HepG2 (cell line): ENCODE measurements around the gene NFE2. TPM values are rescaled to one million over a fixed set of nuclear protein-coding genes. Genes with fewer than 3 reads are reported as not detected.
A peak's percentile ranks its signal among the peaks of the same experiment; 100 is the strongest.

Experiments
- ATAC-seq: fragments of 200-7000 bp; cut with Tn5 transposase; 3 replicates; pipeline ENCODE4 v1.9.1; 2020; ENCODE audit warnings: mild to moderate bottlenecking, moderate library complexity
- BruUV-seq: library from RNA; stranded (reverse); fragments of 400-500 nt; replicated peaks from 2 replicates; lab custom pipeline; 2021; lab: Mats Ljungman, UMichigan
- CTCF ChIA-PET: fragments of 300-600 bp; formaldehyde crosslinking; extraction: SDS; loops from one replicate; lab custom pipeline; 2021; ENCODE audit warnings: low total read pairs, inconsistent platforms, low intra/inter-chr PET ratio; lab: Yijun Ruan, JAX
- POLR2A ChIA-PET: fragments of 350-600 bp; sonication (Branson Sonifier 250); formaldehyde crosslinking; loops from one replicate; lab custom pipeline; 2020; ENCODE audit warnings: antibody characterized with exemption, inconsistent platforms; lab: Yijun Ruan, JAX
- DNase-seq: peaks from one replicate; pipeline ENCODE4 v3.0.0-alpha.2; 2015; ENCODE audit warnings: low spot score
- FAIRE-seq: peaks from 3 replicates; lab custom pipeline; 2011; peaks lifted over from hg19 to GRCh38; lab: Jason Lieb, UNC
- H2AFZ ChIP-seq: one replicate; pipeline ENCODE4 v1.6.1; 2011; ENCODE audit warnings: low read length, inconsistent platforms
- H3K27ac ChIP-seq: fragments of 300-600 bp; 3 replicates; pipeline ENCODE4 v1.8.0; 2011; ENCODE audit warnings: mixed run types, mild to moderate bottlenecking, mixed read lengths, low read length, inconsistent platforms; ENCODE audit not compliant: insufficient read depth; ENCODE audit errors: extremely low read length
- H3K27me3 ChIP-seq, 2 experiments: fragments of 200-600 bp in 1 of 2; 2 replicates in 1 of 2; 3 replicates in 1 of 2; pipeline versions ENCODE4 v1.6.0 to v1.8.0; 2011; ENCODE audit warnings: low read length in 2 of 2, mild to moderate bottlenecking in 2 of 2, moderate library complexity in 2 of 2, inconsistent platforms in 1 of 2; ENCODE audit not compliant: insufficient read depth in 2 of 2, control insufficient read depth in 1 of 2
- H3K36me3 ChIP-seq, 2 experiments: fragments of 200-600 bp in 1 of 2; replicated peaks in 1 of 2; 2 replicates in 1 of 2; 3 replicates in 1 of 2; pipeline versions ENCODE4 v1.5.1 to v1.8.0; 2011; ENCODE audit warnings: low read length in 2 of 2, inconsistent platforms in 1 of 2; ENCODE audit not compliant: insufficient read depth in 2 of 2, control insufficient read depth in 1 of 2
- H3K4me1 ChIP-seq: 2 replicates; pipeline ENCODE4 v1.5.1; 2012; ENCODE audit warnings: low read length, inconsistent platforms; ENCODE audit not compliant: insufficient read depth
- H3K4me2 ChIP-seq: 2 replicates; pipeline ENCODE4 v1.6.0; 2011; ENCODE audit warnings: low read depth, low read length, inconsistent platforms
- H3K4me3 ChIP-seq, 3 experiments: fragments of 200-600 bp in 1 of 3; sonication (generic), shearing (Covaris generic) in 1 of 3; replicated peaks in 1 of 3; 2 replicates each; pipeline ENCODE4 v1.5.1; 2011 to 2016; ENCODE audit warnings: low read length in 3 of 3, inconsistent platforms in 2 of 3, low read depth in 2 of 3, mild to moderate bottlenecking in 2 of 3, control low read depth in 1 of 3, mixed read lengths in 1 of 3; ENCODE audit not compliant: insufficient read depth in 1 of 3
- H3K79me2 ChIP-seq: one replicate; pipeline ENCODE4 v1.6.1; 2011; ENCODE audit warnings: low read length, inconsistent platforms; ENCODE audit not compliant: insufficient read depth
- H3K9ac ChIP-seq: 2 replicates; pipeline ENCODE4 v1.6.0; 2011; ENCODE audit warnings: mild to moderate bottlenecking, low read depth, low read length, inconsistent platforms; ENCODE audit not compliant: insufficient read depth
- H3K9me3 ChIP-seq: 2 replicates; pipeline ENCODE4 v1.5.1; 2012; ENCODE audit warnings: mild to moderate bottlenecking, low read length
- H4K20me1 ChIP-seq: 2 replicates; pipeline ENCODE4 v1.6.0; 2011; ENCODE audit warnings: inconsistent platforms, mild to moderate bottlenecking, low read length, moderate library complexity; ENCODE audit not compliant: insufficient read depth
- CHD2 ChIP-seq: IDR thresholded peaks from 2 replicates; pipeline ENCODE4 v1.6.1; 2011; ENCODE audit warnings: low read depth, low read length, improper control_type of control experiment
- ELF3 ChIP-seq: IDR thresholded peaks from 2 replicates; pipeline ENCODE4 v1.6.1; 2016; ENCODE audit warnings: missing genetic modification reagents, missing compliant biosample characterization
- FOXM1 ChIP-seq: sonication (generic); formaldehyde crosslinking; IDR thresholded peaks from 2 replicates; pipeline ENCODE4 v1.5.0; 2020; ENCODE audit warnings: missing genetic modification reagents
- HNRNPLL ChIP-seq: fragments of 200-400 bp; formaldehyde crosslinking; IDR thresholded peaks from 2 replicates; pipeline ENCODE4 v1.6.1; 2017; ENCODE audit warnings: mild to moderate bottlenecking, low read depth, low read length; ENCODE audit not compliant: poor library complexity, severe bottlenecking
- HOXA5 ChIP-seq: sonication (generic); formaldehyde crosslinking; IDR thresholded peaks from 2 replicates; pipeline ENCODE4 v1.4.0; 2020; ENCODE audit warnings: missing genetic modification reagents
- NONO ChIP-seq, 2 experiments: fragments of 450-650 bp in 1 of 2; sonication (generic) in 1 of 2; formaldehyde crosslinking in 1 of 2; IDR thresholded peaks in 1 of 2; conservative IDR thresholded peaks in 1 of 2; 2 replicates each; pipeline versions ENCODE4 v1.6.1 to v1.8.0; 2017 to 2022; ENCODE audit warnings: mild to moderate bottlenecking in 1 of 2, missing genetic modification reagents in 1 of 2, moderate library complexity in 1 of 2
- TGIF2 ChIP-seq: IDR thresholded peaks from 2 replicates; pipeline ENCODE4 v1.6.1; 2016; ENCODE audit warnings: control low read depth, missing compliant biosample characterization
- ZFP1 ChIP-seq: IDR thresholded peaks from 2 replicates; pipeline ENCODE4 v1.6.1; 2016
- ZMAT3 ChIP-seq: sonication (generic); formaldehyde crosslinking; conservative IDR thresholded peaks from 2 replicates; pipeline ENCODE4 v1.7.0; 2021; ENCODE audit warnings: missing genetic modification reagents
- ZNF138 ChIP-seq: sonication (generic); formaldehyde crosslinking; IDR thresholded peaks from 2 replicates; pipeline ENCODE4 v1.5.0; 2020; ENCODE audit warnings: mild to moderate bottlenecking, low read depth, missing genetic modification reagents
- ZNF549 ChIP-seq: sonication (generic); formaldehyde crosslinking; IDR thresholded peaks from 2 replicates; pipeline ENCODE4 v1.5.0; 2020; ENCODE audit warnings: missing genetic modification reagents
- ZNF629 ChIP-seq: sonication (generic); formaldehyde crosslinking; conservative IDR thresholded peaks from 2 replicates; pipeline ENCODE4 v1.5.0; 2020; ENCODE audit warnings: missing genetic modification reagents
- ZNF749 ChIP-seq: sonication (generic); formaldehyde crosslinking; IDR thresholded peaks from 2 replicates; pipeline ENCODE4 v1.8.0; 2022; ENCODE audit warnings: mild to moderate bottlenecking, missing genetic modification reagents, moderate library complexity, borderline replicate concordance
- WGBS: methylation state at CpG from one replicate; pipeline ENCODE4 v1.1.6; 2017; ENCODE audit warnings: low lambda C conversion rate; 5-methylcytosine and 5-hydroxymethylcytosine counted together
- in situ Hi-C: cut with HindIII; loops from 2 replicates; pipeline ENCODE4 v1.10.0; 2017; ENCODE audit warnings: low pct_unique_long_range_greater_than_20kb; ENCODE audit not compliant: extremely low pct_ligation_motif_present
- intact Hi-C: fragments of 100-400 bp; cut with micrococcal nuclease; formaldehyde crosslinking; loops from one replicate; pipeline ENCODE4 v1.10.0; 2022; ENCODE audit not compliant: unreplicated experiment
- polyA plus RNA-seq, 8 experiments: library from polyadenylated mRNA; depleted of rRNA in 3 of 8; stranded (reverse) in 7 of 8; unstranded in 1 of 8; fragments of >200 nt; fragmentation: Illumina TruSeq in 4 of 8; extraction: Trizol in 4 of 8; gene quantifications; 2 replicates each; pipeline versions ENCODE4 v1.2.1 to v1.2.3, GENCODE V29; 2011 to 2016; ENCODE audit warnings: low read depth in 4 of 8, missing spikeins in 1 of 8, mixed read lengths in 1 of 8; ENCODE audit not compliant: insufficient read depth in 1 of 8
- total RNA-seq, 5 experiments: library from RNA; depleted of rRNA; stranded (reverse); fragments of >200 nt; fragmentation: Illumina TruSeq; extraction: Trizol; gene quantifications; 2 replicates each; pipeline ENCODE4 v1.2.3, GENCODE V29; 2016; ENCODE audit warnings: low read depth in 1 of 5
- TF ChIP-seq, protein P1 (sequence below): sonication (generic); formaldehyde crosslinking; IDR thresholded peaks from 2 replicates; pipeline ENCODE4 v1.4.0; 2020; ENCODE audit warnings: missing genetic modification reagents, mild to moderate bottlenecking, borderline replicate concordance
- TF ChIP-seq, protein P2 (sequence below): sonication (generic); formaldehyde crosslinking; IDR thresholded peaks from 2 replicates; pipeline ENCODE4 v1.5.0; 2020; ENCODE audit warnings: mild to moderate bottlenecking, missing genetic modification reagents, borderline replicate concordance

Gene NFE2
- total and polyA plus RNA-seq, 2 of the 13 experiments (the other 11 are each of a cell fraction or from before 2014, with no cell fraction given), result 4.5 to 7.8 TPM

DNA sequence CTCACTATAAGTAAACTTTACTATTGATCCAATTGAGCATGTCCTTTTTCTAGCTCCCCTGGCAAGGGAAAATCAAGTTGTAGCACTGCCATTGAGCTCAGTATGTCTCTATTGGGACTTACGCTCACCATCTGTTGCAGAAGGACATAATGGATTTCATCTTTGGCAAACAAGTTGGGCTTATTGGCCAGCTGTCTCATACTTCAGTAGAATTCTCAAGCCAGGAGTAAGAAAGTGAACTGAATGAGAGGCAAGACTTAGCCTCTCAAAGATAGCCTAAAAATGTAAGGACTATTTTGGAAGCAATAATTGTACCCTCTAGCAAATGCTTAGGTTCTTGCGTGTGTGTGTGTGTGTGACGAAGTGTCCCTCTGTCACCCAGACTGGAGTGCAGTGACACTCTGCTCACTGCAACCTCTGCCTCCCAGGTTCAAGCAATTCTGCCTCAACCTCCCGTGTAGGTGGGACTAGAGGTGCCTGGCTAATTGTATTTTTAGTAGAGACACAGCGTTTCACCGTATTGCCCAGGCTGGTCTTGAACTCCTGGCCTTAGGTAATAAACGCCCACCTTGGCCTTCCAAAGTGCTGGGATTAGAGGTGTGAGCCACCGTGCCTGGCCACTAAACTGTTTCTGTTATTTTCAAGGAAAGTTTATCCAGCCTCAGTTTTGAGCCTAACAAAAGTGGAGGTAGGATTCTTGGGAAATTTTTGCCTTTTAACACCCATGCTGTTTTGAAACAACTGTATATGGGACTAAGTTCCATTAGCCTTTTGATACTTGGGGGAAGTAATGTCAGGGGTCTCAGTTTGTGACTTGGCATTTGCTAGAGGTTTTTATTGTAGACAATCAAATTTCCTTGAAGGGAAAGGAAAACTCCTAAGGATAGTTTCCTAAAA lies 13.3 kb downstream of the NFE2 start:
- Histone ChIP-seq H4K20me1 (peaks cover 58% of the 10 kb centered on the region), H3K4me1 (peaks cover 43% of the 10 kb centered on the region), H3K27me3 (no peaks in the 10 kb centered on the region), H3K27ac (peak overlapping the region; percentile 13), H2AFZ (no peak overlapping the region), H3K79me2 (peaks cover 21% of the 10 kb centered on the region), H3K4me3 (no peak overlapping the region), H3K9me3 (no peaks in the 10 kb centered on the region), H3K4me2 (no peak overlapping the region), H3K9ac (no peak overlapping the region), H3K36me3 (peaks cover 15 to 48% of the 10 kb centered on the region in 2 experiments)
- no peak for ATAC-seq
- POLR2A ChIA-PET, result interaction anchor here (0.8 to 14.6 kb wide), 13 partner anchors 8 to 71 kb away, joined by 3 to 176 read pairs (median 8); partner anchors contain the start of genes CBX5, COPZ1, HNRNPA1 and NFE2
- no TSS peak for BruUV-seq
- no peak for DNase-seq
- 76% methylated on average over 8 of the region's 8 CpGs for WGBS
- FAIRE-seq, result no peak
- intact Hi-C loops, result no loop called here
- CTCF ChIA-PET, result no interaction called here
- in situ Hi-C loops, result no loop called here
- TF ChIP-seq HNRNPLL (no peak), CHD2 (0 out of 2 replicates have a peak, but pooled peaks have one; percentile 13), ZMAT3 (CRISPR knock-in tag) (no peak), NONO (IDR thresholded peaks at IDR 0.05) (no peak), NONO (CRISPR knock-in tag; conservative IDR thresholded peaks at IDR 0.05) (0 out of 2 replicates have a peak, but pooled peaks have one; percentile 41), ZNF138 (CRISPR knock-in tag) (no peak), ZNF749 (CRISPR knock-in tag) (peak; percentile 47; the same call in 1 of the 2 replicates), ZFP1 (CRISPR knock-in tag) (no peak), TGIF2 (CRISPR knock-in tag) (no peak), ELF3 (CRISPR knock-in tag) (no peak), ZNF549 (CRISPR knock-in tag) (no peak), ZNF629 (CRISPR knock-in tag) (no peak), FOXM1 (CRISPR knock-in tag) (no peak), HOXA5 (CRISPR knock-in tag) (no peak)
- TF ChIP-seq, protein P1, sequence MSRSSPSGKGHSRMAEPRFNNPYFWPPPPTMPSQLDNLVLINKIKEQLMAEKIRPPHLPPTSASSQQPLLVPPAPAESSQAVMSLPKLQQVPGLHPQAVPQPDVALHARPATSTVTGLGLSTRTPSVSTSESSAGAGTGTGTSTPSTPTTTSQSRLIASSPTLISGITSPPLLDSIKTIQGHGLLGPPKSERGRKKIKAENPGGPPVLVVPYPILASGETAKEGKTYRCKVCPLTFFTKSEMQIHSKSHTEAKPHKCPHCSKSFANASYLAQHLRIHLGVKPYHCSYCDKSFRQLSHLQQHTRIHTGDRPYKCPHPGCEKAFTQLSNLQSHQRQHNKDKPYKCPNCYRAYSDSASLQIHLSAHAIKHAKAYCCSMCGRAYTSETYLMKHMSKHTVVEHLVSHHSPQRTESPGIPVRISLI, result no peak
- TF ChIP-seq, protein P2, sequence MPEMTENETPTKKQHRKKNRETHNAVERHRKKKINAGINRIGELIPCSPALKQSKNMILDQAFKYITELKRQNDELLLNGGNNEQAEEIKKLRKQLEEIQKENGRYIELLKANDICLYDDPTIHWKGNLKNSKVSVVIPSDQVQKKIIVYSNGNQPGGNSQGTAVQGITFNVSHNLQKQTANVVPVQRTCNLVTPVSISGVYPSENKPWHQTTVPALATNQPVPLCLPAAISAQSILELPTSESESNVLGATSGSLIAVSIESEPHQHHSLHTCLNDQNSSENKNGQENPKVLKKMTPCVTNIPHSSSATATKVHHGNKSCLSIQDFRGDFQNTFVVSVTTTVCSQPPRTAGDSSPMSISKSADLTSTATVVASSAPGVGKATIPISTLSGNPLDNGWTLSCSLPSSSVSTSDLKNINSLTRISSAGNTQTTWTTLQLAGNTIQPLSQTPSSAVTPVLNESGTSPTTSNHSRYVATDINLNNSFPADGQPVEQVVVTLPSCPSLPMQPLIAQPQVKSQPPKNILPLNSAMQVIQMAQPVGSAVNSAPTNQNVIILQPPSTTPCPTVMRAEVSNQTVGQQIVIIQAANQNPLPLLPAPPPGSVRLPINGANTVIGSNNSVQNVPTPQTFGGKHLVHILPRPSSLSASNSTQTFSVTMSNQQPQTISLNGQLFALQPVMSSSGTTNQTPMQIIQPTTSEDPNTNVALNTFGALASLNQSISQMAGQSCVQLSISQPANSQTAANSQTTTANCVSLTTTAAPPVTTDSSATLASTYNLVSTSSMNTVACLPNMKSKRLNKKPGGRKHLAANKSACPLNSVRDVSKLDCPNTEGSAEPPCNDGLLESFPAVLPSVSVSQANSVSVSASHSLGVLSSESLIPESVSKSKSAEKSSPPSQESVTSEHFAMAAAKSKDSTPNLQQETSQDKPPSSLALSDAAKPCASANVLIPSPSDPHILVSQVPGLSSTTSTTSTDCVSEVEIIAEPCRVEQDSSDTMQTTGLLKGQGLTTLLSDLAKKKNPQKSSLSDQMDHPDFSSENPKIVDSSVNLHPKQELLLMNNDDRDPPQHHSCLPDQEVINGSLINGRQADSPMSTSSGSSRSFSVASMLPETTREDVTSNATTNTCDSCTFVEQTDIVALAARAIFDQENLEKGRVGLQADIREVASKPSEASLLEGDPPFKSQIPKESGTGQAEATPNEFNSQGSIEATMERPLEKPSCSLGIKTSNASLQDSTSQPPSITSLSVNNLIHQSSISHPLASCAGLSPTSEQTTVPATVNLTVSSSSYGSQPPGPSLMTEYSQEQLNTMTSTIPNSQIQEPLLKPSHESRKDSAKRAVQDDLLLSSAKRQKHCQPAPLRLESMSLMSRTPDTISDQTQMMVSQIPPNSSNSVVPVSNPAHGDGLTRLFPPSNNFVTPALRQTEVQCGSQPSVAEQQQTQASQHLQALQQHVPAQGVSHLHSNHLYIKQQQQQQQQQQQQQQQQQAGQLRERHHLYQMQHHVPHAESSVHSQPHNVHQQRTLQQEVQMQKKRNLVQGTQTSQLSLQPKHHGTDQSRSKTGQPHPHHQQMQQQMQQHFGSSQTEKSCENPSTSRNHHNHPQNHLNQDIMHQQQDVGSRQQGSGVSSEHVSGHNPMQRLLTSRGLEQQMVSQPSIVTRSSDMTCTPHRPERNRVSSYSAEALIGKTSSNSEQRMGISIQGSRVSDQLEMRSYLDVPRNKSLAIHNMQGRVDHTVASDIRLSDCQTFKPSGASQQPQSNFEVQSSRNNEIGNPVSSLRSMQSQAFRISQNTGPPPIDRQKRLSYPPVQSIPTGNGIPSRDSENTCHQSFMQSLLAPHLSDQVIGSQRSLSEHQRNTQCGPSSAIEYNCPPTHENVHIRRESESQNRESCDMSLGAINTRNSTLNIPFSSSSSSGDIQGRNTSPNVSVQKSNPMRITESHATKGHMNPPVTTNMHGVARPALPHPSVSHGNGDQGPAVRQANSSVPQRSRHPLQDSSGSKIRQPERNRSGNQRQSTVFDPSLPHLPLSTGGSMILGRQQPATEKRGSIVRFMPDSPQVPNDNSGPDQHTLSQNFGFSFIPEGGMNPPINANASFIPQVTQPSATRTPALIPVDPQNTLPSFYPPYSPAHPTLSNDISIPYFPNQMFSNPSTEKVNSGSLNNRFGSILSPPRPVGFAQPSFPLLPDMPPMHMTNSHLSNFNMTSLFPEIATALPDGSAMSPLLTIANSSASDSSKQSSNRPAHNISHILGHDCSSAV (CRISPR knock-in tag), result no peak
